Measurements from ENCODE around the gene DSCAML1. TPM values are rescaled to one million over a fixed set of nuclear protein-coding genes. Genes with fewer than 3 reads are reported as not detected.

DSCAML1 gene
- total and polyA plus RNA-seq, 2 of the 8 experiments (the other 6 are each of a cell fraction or from before 2014, with no cell fraction given): 0.19 to 0.24 TPM

- DNase-seq (ENCODE audit: low read depth in 1 of 2, low spot score in 2 of 2): no peak
Measured at GRCh38 chr11:117814766-117815261, 17.8 kb upstream of the DSCAML1 start.

More at GRCh38 chr11:117814766-117815261, 17.8 kb upstream of the DSCAML1 start:
- TF ChIP-seq RBBP5 (IDR thresholded peaks at IDR 0.05; ENCODE audit: borderline replicate concordance, low read depth, low read length) (no peak), HDAC6 (IDR thresholded peaks at IDR 0.05; ENCODE audit: low read depth, low read length) (no peak), EZH2 (IDR thresholded peaks at IDR 0.05; ENCODE audit: low read depth, low read length, severe bottlenecking) (no peak), RXRA (IDR thresholded peaks at IDR 0.05; ENCODE audit: insufficient read depth, low read depth, low read length) (no peak), KDM4A (IDR thresholded peaks at IDR 0.05; ENCODE audit: low read depth, low read length, severe bottlenecking) (no peak), POLR2A (IDR thresholded peaks at IDR 0.05; ENCODE audit: control extremely low read depth in 1 of 2, low read depth in 2 of 2, low read length in 2 of 2) (no peak), SIRT6 (IDR thresholded peaks at IDR 0.05; ENCODE audit: low read length) (no peak), SRF (IDR thresholded peaks at IDR 0.05; ENCODE audit: low read depth, low read length) (no peak), RFX5 (IDR thresholded peaks at IDR 0.05; ENCODE audit: borderline replicate concordance, low read depth, low read length) (no peak)
- POLR2A ChIA-PET (ENCODE audit: partially characterized antibody): no interaction called here
- Histone ChIP-seq H2AFZ (ENCODE audit: low read length) (no peak overlapping the region), H3K9ac (replicated peaks in 1 of 4; ENCODE audit: extremely low read depth in 1 of 4, low read depth in 3 of 4, low read length in 3 of 4) (no peak overlapping the region), H3K36me3 (ENCODE audit: control insufficient read depth in 2 of 4, insufficient read depth in 4 of 4, low read length in 3 of 4) (no peaks in the 10 kb centered on the region; a peak in 1 of 8 replicates), H3K27ac (ENCODE audit: low read depth, low read length) (no peak overlapping the region), H3K23me2 (ENCODE audit: low read depth, low read length) (peaks cover 1% of the 10 kb centered on the region; the same call in 1 of the 2 replicates), H3K79me2 (ENCODE audit: control insufficient read depth in 1 of 2, insufficient read depth in 2 of 2, low read length in 2 of 2) (no peaks in the 10 kb centered on the region), H2AK5ac (ENCODE audit: low read depth, low read length) (no peak overlapping the region), H3K14ac (ENCODE audit: insufficient read length) (no peak overlapping the region), H2BK120ac (replicated peaks; ENCODE audit: low read depth, low read length) (no peak overlapping the region), H4K20me1 (replicated peaks in 1 of 2; ENCODE audit: control insufficient read depth in 1 of 2, insufficient read depth in 2 of 2, low read length in 2 of 2) (peaks cover 0 to 1% of the 10 kb centered on the region in 2 experiments), H2BK12ac (ENCODE audit: low read depth, low read length) (no peak overlapping the region), H3K23ac (ENCODE audit: insufficient read length) (no peak overlapping the region), H3K4me3 (ENCODE audit: extremely low read depth in 1 of 4, insufficient read depth in 2 of 4, low read depth in 3 of 4, low read length in 4 of 4) (no peak overlapping the region), H4K5ac (ENCODE audit: insufficient read length, low read depth, low read length) (no peak overlapping the region), H2BK20ac (ENCODE audit: low read length) (0 out of 2 replicates have a peak overlapping the region, but pooled peaks have one; percentile 66), H3K18ac (ENCODE audit: extremely low read depth, low read length) (no peak overlapping the region; the same call in 1 of the 2 replicates), H3K4me2 (ENCODE audit: insufficient read depth in 1 of 2, low read depth in 2 of 2, low read length in 2 of 2) (no peak overlapping the region; a peak in 1 of 4 replicates), H3K27me3 (replicated peaks in 1 of 4; ENCODE audit: control insufficient read depth in 3 of 4, extremely low read depth in 1 of 4, insufficient read depth in 3 of 4, low read length in 3 of 4) (no peaks in the 10 kb centered on the region; a peak in 1 of 7 replicates), H3K4me1 (replicated peaks in 1 of 4; ENCODE audit: control insufficient read depth in 3 of 4, insufficient read depth in 4 of 4, low read length in 3 of 4) (peaks cover 0 to 25% (median 15%) of the 10 kb centered on the region in 4 experiments; a peak in 6 of 7 replicates), H3K4ac (replicated peaks; ENCODE audit: insufficient read length, low read depth, low read length) (no peak overlapping the region), H4K8ac (ENCODE audit: extremely low read depth, insufficient read depth, low read length) (no peak overlapping the region; the same call in 1 of the 2 replicates), H2BK15ac (ENCODE audit: low read length) (no peak overlapping the region), H2BK5ac (ENCODE audit: low read depth, low read length) (no peak overlapping the region; the same call in 1 of the 2 replicates), H3K9me3 (ENCODE audit: insufficient read depth in 2 of 2, low read depth in 1 of 2, low read length in 1 of 2) (no peaks in the 10 kb centered on the region), H4K91ac (replicated peaks; ENCODE audit: insufficient read length, low read length) (no peak overlapping the region), H3K56ac (replicated peaks; ENCODE audit: insufficient read length, low read depth, low read length) (no peak overlapping the region), H3K79me1 (ENCODE audit: low read depth, low read length) (no peaks in the 10 kb centered on the region)
- no peak for FAIRE-seq
- CTCF ChIA-PET (ENCODE audit: partially characterized antibody): interaction anchor here (0.8 to 9.7 kb wide), 14 partner anchors 7 to 388 kb away, joined by 3 to 163 read pairs (median 8); partner anchors contain the start of gene FXYD2
- WGBS, 2 experiments (ENCODE audit: extremely low coverage in 1 of 2, insufficient coverage in 1 of 2, insufficient read length in 1 of 2, insufficient replicate concordance in 2 of 2, low coverage in 1 of 2, low lambda C conversion rate in 2 of 2, missing lambda C conversion rate in 1 of 2): 83% methylated on average over 14 of the region's 14 CpGs; no CpG with 5 or more reads in 1 of the 2 experiments

Measured in H1 (cell line).